Measurements from ENCODE around the gene RANBP1. TPM values are rescaled to one million over a fixed set of nuclear protein-coding genes. Genes with fewer than 3 reads are reported as not detected.

RANBP1 gene
- total RNA-seq, 1 experiment from 2014 or later = 168 TPM

DNA sequence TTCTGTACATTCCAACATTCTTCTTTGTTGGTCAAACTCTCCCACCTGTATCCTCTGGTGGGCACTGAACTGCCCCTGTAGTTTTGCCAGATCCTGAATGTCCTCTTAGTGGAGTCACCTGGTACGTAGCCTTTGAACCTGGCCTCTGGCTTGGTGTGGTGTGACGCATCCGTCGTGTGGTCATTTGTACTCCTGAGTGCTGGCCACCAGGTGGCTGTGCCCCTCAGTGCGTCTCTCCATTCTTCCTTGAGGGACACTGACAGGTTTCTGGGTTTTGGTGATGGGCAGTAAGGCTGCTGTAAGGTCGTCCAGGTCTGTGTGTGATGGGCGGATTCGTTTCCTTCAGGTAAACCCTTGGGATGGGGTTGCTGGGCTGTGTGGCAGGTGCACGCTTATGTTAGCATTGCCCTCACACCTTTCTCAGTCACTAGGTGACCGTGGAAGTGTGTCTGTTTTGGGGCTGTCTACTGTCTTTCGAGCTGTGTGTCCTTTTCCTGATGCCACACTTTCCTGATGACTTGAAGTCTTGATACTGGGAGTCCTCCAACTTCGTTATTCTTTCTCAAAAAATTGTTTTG lies 13.6 kb upstream of the RANBP1 start:
- no TSS peak for BruUV-seq (replicated peaks)
- H3K27me3 ChIP-seq (ENCODE audit: insufficient read depth, low read depth) = no peaks in the 10 kb centered on the region
- POLR2A ChIA-PET (ENCODE audit: unreplicated experiment) = no interaction called here

DNA sequence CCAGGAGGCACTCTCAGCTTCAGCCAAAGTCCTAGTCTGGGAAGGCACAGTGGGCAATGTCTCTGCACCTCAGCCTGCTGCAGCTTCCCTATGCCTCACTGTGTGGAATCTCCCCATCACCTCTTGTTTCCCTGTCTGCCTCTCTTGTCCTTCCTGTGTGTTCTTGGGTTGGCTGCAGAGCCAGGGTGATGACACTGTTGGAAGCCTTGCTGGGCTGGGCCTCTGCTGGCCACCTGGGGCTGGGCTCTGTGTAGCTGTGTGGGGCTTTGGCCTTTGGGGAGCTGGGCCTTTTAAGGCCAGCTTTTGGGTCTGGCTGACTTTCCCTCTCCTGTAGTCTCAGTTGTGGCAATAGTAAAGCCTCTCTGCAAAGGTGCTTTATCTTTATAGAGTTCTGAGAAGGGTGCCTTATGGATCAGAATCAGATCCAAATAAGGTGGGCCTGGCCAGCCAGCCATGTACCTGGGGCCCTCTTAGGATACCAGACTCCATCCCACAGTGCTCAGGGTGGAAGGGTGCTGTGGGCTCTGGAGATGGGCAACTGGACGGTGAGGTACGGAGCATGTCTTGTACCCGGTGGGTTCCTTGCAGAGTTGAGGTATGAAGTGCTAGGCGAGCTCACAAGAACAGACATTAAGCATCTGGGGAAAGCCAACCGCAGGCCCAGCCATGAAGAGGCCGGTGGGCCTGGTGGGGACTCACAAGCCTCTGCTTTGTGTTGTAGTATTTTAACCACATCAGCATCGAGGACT lies 10.3 kb upstream of the RANBP1 start:
- H3K9me2 ChIP-seq (ENCODE audit: insufficient read depth) = no peaks in the 10 kb centered on the region
- no peaks in the 10 kb centered on the region for H3K36me3 ChIP-seq (ENCODE audit: low read depth)
- no TSS peak for BruUV-seq (replicated peaks)
- no peaks in the 10 kb centered on the region for H4K20me1 ChIP-seq (ENCODE audit: insufficient read depth)
- intact Hi-C loops (cut with micrococcal nuclease; ENCODE audit: unreplicated experiment) = no loop called here
- TF ChIP-seq, protein P1, sequence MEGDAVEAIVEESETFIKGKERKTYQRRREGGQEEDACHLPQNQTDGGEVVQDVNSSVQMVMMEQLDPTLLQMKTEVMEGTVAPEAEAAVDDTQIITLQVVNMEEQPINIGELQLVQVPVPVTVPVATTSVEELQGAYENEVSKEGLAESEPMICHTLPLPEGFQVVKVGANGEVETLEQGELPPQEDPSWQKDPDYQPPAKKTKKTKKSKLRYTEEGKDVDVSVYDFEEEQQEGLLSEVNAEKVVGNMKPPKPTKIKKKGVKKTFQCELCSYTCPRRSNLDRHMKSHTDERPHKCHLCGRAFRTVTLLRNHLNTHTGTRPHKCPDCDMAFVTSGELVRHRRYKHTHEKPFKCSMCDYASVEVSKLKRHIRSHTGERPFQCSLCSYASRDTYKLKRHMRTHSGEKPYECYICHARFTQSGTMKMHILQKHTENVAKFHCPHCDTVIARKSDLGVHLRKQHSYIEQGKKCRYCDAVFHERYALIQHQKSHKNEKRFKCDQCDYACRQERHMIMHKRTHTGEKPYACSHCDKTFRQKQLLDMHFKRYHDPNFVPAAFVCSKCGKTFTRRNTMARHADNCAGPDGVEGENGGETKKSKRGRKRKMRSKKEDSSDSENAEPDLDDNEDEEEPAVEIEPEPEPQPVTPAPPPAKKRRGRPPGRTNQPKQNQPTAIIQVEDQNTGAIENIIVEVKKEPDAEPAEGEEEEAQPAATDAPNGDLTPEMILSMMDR (conservative IDR thresholded peaks at IDR 0.05) = no peak
- TF ChIP-seq EZH2 (IDR thresholded peaks at IDR 0.05; ENCODE audit: low read depth) = no peak
- no peak overlapping the region for H2AFZ ChIP-seq
- H3K79me2 ChIP-seq (ENCODE audit: low read depth) = no peaks in the 10 kb centered on the region
- no peak overlapping the region for H3K4me2 ChIP-seq
- DNase-seq = no peak
- no peaks in the 10 kb centered on the region for H3K4me1 ChIP-seq (replicated peaks; ENCODE audit: insufficient read depth)
- H3K27me3 ChIP-seq (ENCODE audit: insufficient read depth, low read depth) = no peaks in the 10 kb centered on the region
- CTCF ChIA-PET = no interaction called here
- POLR2A ChIA-PET (ENCODE audit: unreplicated experiment) = no interaction called here
- H3K27ac ChIP-seq = no peak overlapping the region
- no peaks in the 10 kb centered on the region for H3K9me3 ChIP-seq (ENCODE audit: insufficient read depth, low read depth)
- peaks cover 8% of the 10 kb centered on the region; the same call in 1 of the 2 replicates for H3F3A ChIP-seq (ENCODE audit: insufficient read depth, low read depth)
- H3K4me3 ChIP-seq = no peak overlapping the region

More for the DNA sequence above, 13.6 kb upstream of the RANBP1 start:
- no peaks in the 10 kb centered on the region for H3K9me2 ChIP-seq (ENCODE audit: insufficient read depth)
- H3K4me2 ChIP-seq = no peak overlapping the region
- TF ChIP-seq, protein P1 (conservative IDR thresholded peaks at IDR 0.05) = no peak
- TF ChIP-seq EZH2 (IDR thresholded peaks at IDR 0.05; ENCODE audit: low read depth) = no peak
- no peak for DNase-seq
- no peak overlapping the region for H3K27ac ChIP-seq
- no peaks in the 10 kb centered on the region for H3K4me1 ChIP-seq (replicated peaks; ENCODE audit: insufficient read depth)
- no peaks in the 10 kb centered on the region for H3K9me3 ChIP-seq (ENCODE audit: insufficient read depth, low read depth)
- no peak overlapping the region for H3K4me3 ChIP-seq
- no peaks in the 10 kb centered on the region for H4K20me1 ChIP-seq (ENCODE audit: insufficient read depth)
- H2AFZ ChIP-seq = no peak overlapping the region
- no peaks in the 10 kb centered on the region for H3K36me3 ChIP-seq (ENCODE audit: low read depth)
- CTCF ChIA-PET = no interaction called here
- no peaks in the 10 kb centered on the region for H3F3A ChIP-seq (ENCODE audit: insufficient read depth, low read depth)
- intact Hi-C loops (cut with micrococcal nuclease; ENCODE audit: unreplicated experiment) = no loop called here
- H3K79me2 ChIP-seq (ENCODE audit: low read depth) = no peaks in the 10 kb centered on the region

DNA sequence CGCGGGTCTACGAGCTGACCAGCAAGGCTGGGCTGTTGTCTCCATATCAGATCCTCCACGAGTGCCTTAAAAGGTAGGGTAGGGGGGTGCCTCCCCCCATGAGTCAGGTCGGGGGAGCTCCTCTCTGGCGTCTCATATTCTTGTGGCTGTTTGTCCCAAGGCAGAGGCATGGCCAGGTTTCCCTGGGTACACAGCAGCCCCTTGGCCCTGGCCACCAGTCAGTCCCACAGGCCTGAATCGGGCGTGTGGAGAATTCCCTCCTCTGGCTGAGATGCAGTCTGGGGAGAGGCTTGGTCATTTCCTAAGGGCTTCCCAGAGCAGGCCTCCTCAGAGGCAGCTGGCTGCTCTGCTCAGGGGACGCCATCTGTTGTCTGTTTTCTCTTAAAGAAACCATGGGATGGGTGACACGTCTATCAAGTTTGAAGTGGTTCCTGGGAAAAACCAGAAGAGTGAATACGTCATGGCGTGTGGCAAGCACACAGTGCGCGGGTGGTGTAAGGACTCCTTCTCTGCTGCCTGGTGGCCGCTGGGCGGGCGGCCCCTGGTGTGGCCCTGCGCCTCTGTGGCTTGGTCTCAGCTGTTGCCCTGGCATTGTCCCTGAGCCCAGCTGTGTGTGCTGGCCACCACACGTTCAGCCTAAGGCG lies 9.6 kb upstream of the RANBP1 start:
- no peak overlapping the region for H3K4me3 ChIP-seq
- no peaks in the 10 kb centered on the region for H4K20me1 ChIP-seq (ENCODE audit: insufficient read depth)
- no TSS peak for BruUV-seq (replicated peaks)
- no peak overlapping the region for H3K27ac ChIP-seq
- H3K27me3 ChIP-seq (ENCODE audit: insufficient read depth, low read depth) = no peaks in the 10 kb centered on the region
- H3F3A ChIP-seq (ENCODE audit: insufficient read depth, low read depth) = peaks cover 15% of the 10 kb centered on the region; the same call in 1 of the 2 replicates
- ChIA-PET POLR2A (ENCODE audit: unreplicated experiment) (no interaction called here), CTCF (no interaction called here)
- intact Hi-C loops (cut with micrococcal nuclease; ENCODE audit: unreplicated experiment) = no loop called here
- H3K79me2 ChIP-seq (ENCODE audit: low read depth) = no peaks in the 10 kb centered on the region
- H3K36me3 ChIP-seq (ENCODE audit: low read depth) = no peaks in the 10 kb centered on the region
- H3K4me2 ChIP-seq = no peak overlapping the region
- no peaks in the 10 kb centered on the region for H3K9me3 ChIP-seq (ENCODE audit: insufficient read depth, low read depth)
- no peak overlapping the region for H2AFZ ChIP-seq
- H3K4me1 ChIP-seq (replicated peaks; ENCODE audit: insufficient read depth) = no peaks in the 10 kb centered on the region
- TF ChIP-seq, protein P1 (conservative IDR thresholded peaks at IDR 0.05) = no peak
- no peak for TF ChIP-seq EZH2 (IDR thresholded peaks at IDR 0.05; ENCODE audit: low read depth)
- DNase-seq = no peak
- H3K9me2 ChIP-seq (ENCODE audit: insufficient read depth) = no peaks in the 10 kb centered on the region
